ENCODE data around the gene BPIFA3. TPM values are rescaled to one million over a fixed set of nuclear protein-coding genes. Genes with fewer than 3 reads are reported as not detected.

The BPIFA3 gene
- total RNA-seq, 4 donors from 2014 or later, result not detected

DNA sequence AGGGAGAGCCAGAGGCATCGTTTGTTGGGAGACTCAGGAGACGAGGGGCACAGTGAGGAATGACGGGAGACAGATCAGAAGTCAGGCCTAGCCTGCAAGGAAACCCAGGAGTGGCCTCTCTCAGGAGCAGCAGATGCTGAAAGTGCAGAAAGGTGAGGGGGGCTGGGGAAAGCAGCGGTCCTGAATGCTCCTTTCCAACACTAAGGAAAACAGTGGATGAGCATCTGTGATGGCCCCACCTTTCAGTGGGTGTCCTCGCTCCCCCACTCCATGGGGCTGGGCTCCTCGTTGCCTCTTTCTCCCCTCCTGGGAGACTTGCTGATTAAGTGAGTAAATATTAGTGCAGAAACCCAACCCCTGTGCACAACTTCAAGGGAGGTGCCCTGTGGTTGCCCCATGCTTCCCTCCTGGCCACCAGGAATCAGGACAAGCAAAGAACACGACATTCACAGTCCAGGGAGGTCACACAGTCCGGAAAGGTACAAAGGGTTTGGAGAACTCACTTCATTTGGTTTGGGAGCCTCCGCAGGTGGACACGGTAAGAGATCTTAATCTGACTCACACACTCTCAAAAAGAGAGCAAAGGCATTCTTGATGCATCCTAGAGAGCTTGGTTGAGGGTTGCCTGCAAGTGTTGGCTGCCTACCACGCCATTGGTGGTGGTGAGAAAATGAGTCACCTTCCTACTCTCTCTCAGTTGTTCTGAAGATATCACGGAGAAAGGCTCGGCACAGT lies 56.1 kb downstream of the BPIFA3 start:
- ATAC-seq (ENCODE audit: low FRiP score) (no peak), DNase-seq (ENCODE audit: low spot score) (no peak)
- TF ChIP-seq, protein P1, sequence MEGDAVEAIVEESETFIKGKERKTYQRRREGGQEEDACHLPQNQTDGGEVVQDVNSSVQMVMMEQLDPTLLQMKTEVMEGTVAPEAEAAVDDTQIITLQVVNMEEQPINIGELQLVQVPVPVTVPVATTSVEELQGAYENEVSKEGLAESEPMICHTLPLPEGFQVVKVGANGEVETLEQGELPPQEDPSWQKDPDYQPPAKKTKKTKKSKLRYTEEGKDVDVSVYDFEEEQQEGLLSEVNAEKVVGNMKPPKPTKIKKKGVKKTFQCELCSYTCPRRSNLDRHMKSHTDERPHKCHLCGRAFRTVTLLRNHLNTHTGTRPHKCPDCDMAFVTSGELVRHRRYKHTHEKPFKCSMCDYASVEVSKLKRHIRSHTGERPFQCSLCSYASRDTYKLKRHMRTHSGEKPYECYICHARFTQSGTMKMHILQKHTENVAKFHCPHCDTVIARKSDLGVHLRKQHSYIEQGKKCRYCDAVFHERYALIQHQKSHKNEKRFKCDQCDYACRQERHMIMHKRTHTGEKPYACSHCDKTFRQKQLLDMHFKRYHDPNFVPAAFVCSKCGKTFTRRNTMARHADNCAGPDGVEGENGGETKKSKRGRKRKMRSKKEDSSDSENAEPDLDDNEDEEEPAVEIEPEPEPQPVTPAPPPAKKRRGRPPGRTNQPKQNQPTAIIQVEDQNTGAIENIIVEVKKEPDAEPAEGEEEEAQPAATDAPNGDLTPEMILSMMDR (IDR thresholded peaks at IDR 0.05), result no peak

DNA sequence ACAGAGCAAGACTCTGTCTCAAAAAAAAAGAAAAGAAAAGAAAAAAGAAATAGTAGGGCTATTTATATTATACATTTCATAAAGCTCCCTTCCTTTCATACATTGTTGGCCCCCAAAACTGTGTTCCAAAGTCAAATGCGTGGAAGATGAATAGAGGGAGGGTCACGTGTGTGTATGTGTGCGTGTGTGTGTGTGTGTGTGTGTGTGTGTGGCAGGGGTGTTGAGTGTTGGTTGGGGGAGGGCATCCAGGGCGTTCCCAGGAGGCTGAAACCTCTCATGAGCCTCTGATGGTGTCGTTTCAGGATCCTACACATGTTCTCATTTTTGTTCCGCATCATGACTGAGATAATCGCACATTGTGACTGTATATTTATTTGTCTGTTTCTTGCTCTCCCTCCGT lies 58.1 kb downstream of the BPIFA3 start:
- DNase-seq (ENCODE audit: low spot score), result no peak

DNA sequence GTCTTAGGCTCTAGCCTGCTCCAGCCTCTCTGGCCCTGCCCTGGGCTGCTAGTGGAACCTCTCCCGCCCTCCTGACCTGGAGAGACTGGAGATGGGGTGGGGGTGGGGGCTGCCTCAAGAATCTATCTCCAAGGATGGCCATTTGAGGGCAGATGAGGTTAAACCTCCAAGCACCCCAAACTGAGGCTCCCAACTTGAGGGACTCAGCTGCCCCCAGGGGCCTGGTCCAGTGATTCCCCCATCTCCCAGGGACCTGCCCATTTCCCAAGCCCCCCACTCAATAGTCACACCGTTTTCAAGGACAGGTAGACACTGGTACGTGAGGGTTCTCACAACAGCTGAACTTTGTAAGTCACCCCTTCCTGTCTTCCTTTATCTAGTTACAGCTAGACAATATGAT lies 58.7 kb downstream of the BPIFA3 start:
- ATAC-seq (ENCODE audit: low FRiP score), result no peak
- TF ChIP-seq, protein P1 (IDR thresholded peaks at IDR 0.05), result no peak
- DNase-seq (ENCODE audit: low spot score), result no peak

More for the DNA sequence above, 58.1 kb downstream of the BPIFA3 start:
- ATAC-seq (ENCODE audit: low FRiP score), result no peak
- TF ChIP-seq, protein P1 (IDR thresholded peaks at IDR 0.05), result no peak

DNA sequence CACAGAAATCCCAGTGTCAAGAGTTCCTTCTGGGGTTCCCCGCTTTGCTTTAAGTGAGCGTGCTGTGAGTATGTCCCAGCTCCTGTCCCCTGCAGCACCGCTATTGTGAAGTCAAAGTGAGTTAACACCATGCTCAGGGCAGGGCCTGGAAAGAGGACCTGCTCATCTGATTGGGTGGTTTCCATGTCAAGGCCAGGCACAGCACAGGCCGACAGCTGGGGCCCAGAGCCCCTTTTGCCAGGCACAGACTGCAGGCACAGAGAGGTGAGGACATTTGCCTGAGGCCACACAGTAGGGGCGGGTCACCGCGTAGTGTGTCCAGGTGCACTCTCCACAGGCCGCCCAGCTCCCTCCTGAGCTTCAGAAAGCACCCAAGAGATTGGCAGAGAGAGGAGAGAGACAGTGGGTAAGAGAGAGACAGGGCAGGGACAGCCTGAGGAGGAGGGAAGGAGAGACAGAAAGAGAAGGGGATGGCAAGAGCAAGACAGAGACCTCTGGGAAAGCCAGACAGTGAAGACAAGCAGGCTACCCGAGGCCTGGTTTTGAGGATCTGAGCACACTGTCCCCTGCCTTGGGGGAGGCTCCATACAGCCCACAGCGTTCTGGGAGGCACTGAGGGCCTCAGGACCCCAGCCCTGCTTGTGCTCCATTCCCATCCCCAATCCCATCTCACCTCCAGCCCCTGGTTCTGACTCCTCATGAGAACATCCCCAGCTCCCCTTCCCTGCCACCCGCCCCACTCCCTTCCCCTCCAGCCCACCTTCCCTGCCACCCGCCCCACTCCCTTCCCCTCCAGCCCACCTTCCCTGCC lies 59.4 kb downstream of the BPIFA3 start:
- no peak for ATAC-seq (ENCODE audit: low FRiP score)
- TF ChIP-seq, protein P1 (IDR thresholded peaks at IDR 0.05), result no peak
- no peak for DNase-seq (ENCODE audit: low spot score)

Other genes starting within 250 kb of the BPIFA3 start
- not detected for gene SUN5, start 212.9 kb upstream of the BPIFA3 start, total RNA-seq
- gene BPIFB2, start 209.6 kb upstream of the BPIFA3 start, total RNA-seq, result not detected
- gene BPIFB6, start 185.7 kb upstream of the BPIFA3 start, total RNA-seq, result not detected
- not detected for gene BPIFB3, start 163.4 kb upstream of the BPIFA3 start, total RNA-seq
- not detected for gene BPIFB4, start 137.7 kb upstream of the BPIFA3 start, total RNA-seq
- gene BPIFA2, start 49.2 kb upstream of the BPIFA3 start, total RNA-seq, result not detected
- not detected for gene BPIFA1, start 18.6 kb downstream of the BPIFA3 start, total RNA-seq
- not detected for gene BPIFB1, start 65.9 kb downstream of the BPIFA3 start, total RNA-seq
- gene CDK5RAP1, start 184.2 kb downstream of the BPIFA3 start, total RNA-seq, result 10 to 100 TPM; 15.1 to 26.2 (median 17.8) TPM
- gene SNTA1, start 226.4 kb downstream of the BPIFA3 start, total RNA-seq, result 10 to 100 TPM; 28.5 to 39.2 (median 37.0) TPM